Thyroid gland (tissue), 4 donors: ENCODE data around the gene COX19. TPM values are rescaled to one million over a fixed set of nuclear protein-coding genes. Genes with fewer than 3 reads are reported as not detected.

Experiments
- DNase-seq, 2 donors: peaks; one replicate each; pipeline ENCODE4 v3.0.0-alpha.2; 2019
- H3K27ac ChIP-seq, 3 donors: fragments of 200-600 bp; sonication (generic); 1 replicate in 2 of 3; 2 replicates in 1 of 3; pipeline ENCODE4 v1.5.1; 2016 to 2019; ENCODE audit warnings: mild to moderate bottlenecking in 1 of 3, moderate library complexity in 1 of 3
- H3K27me3 ChIP-seq: fragments of 200-600 bp; sonication (generic); one replicate; pipeline ENCODE4 v1.5.1; 2019
- H3K36me3 ChIP-seq, 2 donors: fragments of 200-600 bp; sonication (generic); one replicate each; pipeline ENCODE4 v1.5.1; 2016 to 2019
- H3K4me1 ChIP-seq, 2 donors: fragments of 200-600 bp; sonication (generic); one replicate each; pipeline ENCODE4 v1.5.1; 2017 to 2019
- H3K4me3 ChIP-seq, 3 donors: fragments of 200-600 bp; sonication (generic); replicated peaks in 1 of 3; 1 replicate in 2 of 3; 2 replicates in 1 of 3; pipeline ENCODE4 v1.5.1; 2016; ENCODE audit warnings: mild to moderate bottlenecking in 1 of 3
- H3K9me3 ChIP-seq: fragments of 200-600 bp; sonication (generic); one replicate; pipeline ENCODE4 v1.5.1; 2017
- POLR2A ChIP-seq, 2 donors: fragments of 450-650 bp; IDR thresholded peaks; one replicate each; pipeline ENCODE4 v1.6.1; 2017; ENCODE audit warnings: antibody characterized with exemption in 2 of 2, mild to moderate bottlenecking in 2 of 2, moderate library complexity in 1 of 2
- WGBS, 2 donors: methylation state at CpG; one replicate each; pipeline ENCODE4 v1.1.5; 2017; 5-methylcytosine and 5-hydroxymethylcytosine counted together
- intact Hi-C: fragments of 100-400 bp; cut with DNase I; formaldehyde crosslinking; loops from one replicate; pipeline ENCODE4 v1.15.1; 2023
- total RNA-seq, 4 donors: library from RNA; depleted of rRNA; stranded (reverse); fragments of >200 nt; gene quantifications; one replicate each; pipeline ENCODE4 v1.2.3, GENCODE V29; 2016
- TF ChIP-seq, protein P1 (sequence below), 6 experiments: fragments of 200-600 bp in 3 of 6; fragments of 450-650 bp in 3 of 6; sonication (generic) in 3 of 6; IDR thresholded peaks; one replicate each; pipeline ENCODE4 v1.5.1; 2016 to 2019; ENCODE audit warnings: antibody characterized with exemption in 6 of 6, mild to moderate bottlenecking in 2 of 6, inconsistent platforms in 1 of 6, moderate library complexity in 1 of 6

Gene COX19
- total RNA-seq, 4 donors from 2014 or later, result 8.2 to 28.2 (median 17.8) TPM

- DNase-seq, result peak in 1 of 2 donors; percentile 24
- 75 to 83% methylated on average over 16 to 20 of the region's 20 CpGs for WGBS, 2 donors
- no peaks in the 10 kb centered on the region for H3K9me3 ChIP-seq
- intact Hi-C loops, result no loop called here
- H3K27me3 ChIP-seq, result no peaks in the 10 kb centered on the region
- H3K4me1 ChIP-seq, result no peaks in the 10 kb centered on the region
- TF ChIP-seq, protein P1, sequence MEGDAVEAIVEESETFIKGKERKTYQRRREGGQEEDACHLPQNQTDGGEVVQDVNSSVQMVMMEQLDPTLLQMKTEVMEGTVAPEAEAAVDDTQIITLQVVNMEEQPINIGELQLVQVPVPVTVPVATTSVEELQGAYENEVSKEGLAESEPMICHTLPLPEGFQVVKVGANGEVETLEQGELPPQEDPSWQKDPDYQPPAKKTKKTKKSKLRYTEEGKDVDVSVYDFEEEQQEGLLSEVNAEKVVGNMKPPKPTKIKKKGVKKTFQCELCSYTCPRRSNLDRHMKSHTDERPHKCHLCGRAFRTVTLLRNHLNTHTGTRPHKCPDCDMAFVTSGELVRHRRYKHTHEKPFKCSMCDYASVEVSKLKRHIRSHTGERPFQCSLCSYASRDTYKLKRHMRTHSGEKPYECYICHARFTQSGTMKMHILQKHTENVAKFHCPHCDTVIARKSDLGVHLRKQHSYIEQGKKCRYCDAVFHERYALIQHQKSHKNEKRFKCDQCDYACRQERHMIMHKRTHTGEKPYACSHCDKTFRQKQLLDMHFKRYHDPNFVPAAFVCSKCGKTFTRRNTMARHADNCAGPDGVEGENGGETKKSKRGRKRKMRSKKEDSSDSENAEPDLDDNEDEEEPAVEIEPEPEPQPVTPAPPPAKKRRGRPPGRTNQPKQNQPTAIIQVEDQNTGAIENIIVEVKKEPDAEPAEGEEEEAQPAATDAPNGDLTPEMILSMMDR (IDR thresholded peaks at IDR 0.05), result no peak
- no peak for TF ChIP-seq POLR2A (IDR thresholded peaks at IDR 0.05)
- peaks cover 0 to 1% of the 10 kb centered on the region in 2 donors for H3K36me3 ChIP-seq
- H3K4me3 ChIP-seq, result no peak overlapping the region
- no peak overlapping the region for H3K27ac ChIP-seq
Observed at GRCh38 chr7:1014681-1015080, 39.3 kb upstream of the COX19 start.

GRCh38 chr7:1013581-1013980, 38.2 kb upstream of the COX19 start:
- WGBS, 2 donors, result 79 to 84% methylated on average over 10 to 11 of the region's 11 CpGs

DNA sequence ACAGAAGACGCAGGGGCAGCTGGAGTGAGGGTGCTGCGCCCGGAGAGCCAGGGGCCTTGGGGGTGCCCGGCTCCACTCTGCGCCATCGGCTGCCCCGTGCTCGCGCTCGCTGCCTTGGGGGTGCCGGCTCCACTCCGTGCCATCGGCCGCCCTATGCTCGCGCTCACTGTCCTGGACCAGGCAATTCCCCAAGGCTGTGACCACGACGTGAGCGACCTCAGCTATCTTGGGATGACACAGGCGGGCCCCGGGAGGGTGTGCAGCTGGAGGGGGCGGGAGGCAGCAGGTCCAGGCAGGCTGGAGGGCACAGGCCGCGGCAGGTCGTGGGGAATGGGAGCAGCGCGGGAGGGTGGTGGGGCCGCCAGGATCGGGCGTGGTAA, 37.4 kb upstream of the COX19 start:
- peaks cover 0 to 5% of the 10 kb centered on the region in 2 donors for H3K36me3 ChIP-seq
- DNase-seq, result no peak
- no peak overlapping the region for H3K4me3 ChIP-seq
- TF ChIP-seq, protein P1 (IDR thresholded peaks at IDR 0.05), result no peak
- TF ChIP-seq POLR2A (IDR thresholded peaks at IDR 0.05), result no peak
- H3K27ac ChIP-seq, result no peak overlapping the region
- H3K4me1 ChIP-seq, result no peaks in the 10 kb centered on the region
- no peaks in the 10 kb centered on the region for H3K9me3 ChIP-seq
- no peaks in the 10 kb centered on the region for H3K27me3 ChIP-seq
- WGBS, 2 donors, result 93 to 95% methylated on average over 21 to 30 of the region's 30 CpGs
- intact Hi-C loops, result no loop called here

More at GRCh38 chr7:1013581-1013980, 38.2 kb upstream of the COX19 start:
- no peak for DNase-seq
- Histone ChIP-seq H3K27me3 (no peaks in the 10 kb centered on the region), H3K36me3 (peaks cover 0 to 5% of the 10 kb centered on the region in 2 donors), H3K4me3 (no peak overlapping the region), H3K4me1 (no peaks in the 10 kb centered on the region), H3K27ac (no peak overlapping the region), H3K9me3 (no peaks in the 10 kb centered on the region)
- intact Hi-C loops, result no loop called here
- no peak for TF ChIP-seq POLR2A (IDR thresholded peaks at IDR 0.05)
- TF ChIP-seq, protein P1 (IDR thresholded peaks at IDR 0.05), result no peak

- no peak overlapping the region for H3K27ac ChIP-seq
- H3K27me3 ChIP-seq, result no peaks in the 10 kb centered on the region
- no peak overlapping the region for H3K4me3 ChIP-seq
- WGBS, 2 donors, result 86 to 88% methylated on average over 16 to 23 of the region's 32 CpGs
- no peaks in the 10 kb centered on the region for H3K4me1 ChIP-seq
- intact Hi-C loops, result no loop called here
- no peaks in the 10 kb centered on the region for H3K9me3 ChIP-seq
- H3K36me3 ChIP-seq, result peaks cover 2 to 7% of the 10 kb centered on the region in 2 donors
- TF ChIP-seq POLR2A (IDR thresholded peaks at IDR 0.05), result no peak
- TF ChIP-seq, protein P1 (IDR thresholded peaks at IDR 0.05), result no peak
- DNase-seq, result no peak
Observed at GRCh38 chr7:1012004-1012715, 36.8 kb upstream of the COX19 start.

DNA sequence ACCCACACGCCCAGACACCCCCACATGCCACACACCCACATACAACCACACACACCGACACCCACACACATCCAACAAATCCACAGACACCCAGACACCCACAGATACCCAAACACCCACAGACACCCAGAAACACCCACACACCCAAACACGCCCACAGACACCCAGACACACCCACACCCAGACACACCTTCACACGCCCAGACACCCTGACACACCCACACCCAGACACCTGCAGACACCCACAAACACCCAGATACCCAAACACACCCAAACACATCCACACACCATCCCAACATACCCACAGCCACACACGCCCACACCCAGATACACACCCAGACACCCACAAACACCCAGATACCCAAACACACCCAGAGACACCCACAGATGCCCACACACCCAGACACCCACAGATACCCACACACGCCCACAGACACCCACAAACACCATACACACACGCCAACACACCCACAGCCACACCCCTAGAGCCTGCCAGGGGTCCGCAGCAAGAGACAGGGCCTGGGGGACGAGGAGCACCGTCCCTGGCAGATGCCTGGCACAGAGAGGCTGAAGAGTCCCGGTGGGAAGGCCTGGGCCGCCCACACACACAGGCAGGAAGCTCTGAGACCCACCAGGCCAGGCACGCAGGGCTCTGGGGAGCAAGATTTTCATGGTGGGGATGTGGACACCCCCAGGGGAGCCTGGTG, 36.1 kb upstream of the COX19 start:
- 87 to 91% methylated on average over 10 to 11 of the region's 13 CpGs for WGBS, 2 donors
- peaks cover 4 to 13% of the 10 kb centered on the region in 2 donors for H3K36me3 ChIP-seq

More for the DNA sequence above, 36.1 kb upstream of the COX19 start:
- Histone ChIP-seq H3K27ac (no peak overlapping the region), H3K4me3 (no peak overlapping the region), H3K4me1 (no peaks in the 10 kb centered on the region), H3K27me3 (no peaks in the 10 kb centered on the region), H3K9me3 (no peaks in the 10 kb centered on the region)
- intact Hi-C loops, result no loop called here
- no peak for DNase-seq
- TF ChIP-seq POLR2A (IDR thresholded peaks at IDR 0.05), result no peak
- TF ChIP-seq, protein P1 (IDR thresholded peaks at IDR 0.05), result no peak
